Vagina (tissue), 2 donors: ENCODE data around the gene SETD2.

Experiments used
- CTCF ChIP-seq, 3 experiments: fragments of 450-650 bp in 2 of 3; fragments of 200-600 bp in 1 of 3; sonication (generic) in 1 of 3; IDR thresholded peaks; one replicate each; pipeline ENCODE4 v1.5.1; 2017 to 2019; ENCODE audit warnings: antibody characterized with exemption in 3 of 3, mild to moderate bottlenecking in 2 of 3, moderate library complexity in 2 of 3
- POLR2A ChIP-seq, 2 donors: fragments of 450-650 bp; IDR thresholded peaks; one replicate each; pipeline ENCODE4 v1.6.1; 2017; ENCODE audit warnings: antibody characterized with exemption in 2 of 2, mild to moderate bottlenecking in 2 of 2, moderate library complexity in 2 of 2

GRCh38 chr3:47042231-47042791 lies 121.6 kb downstream of the SETD2 start:
- TF ChIP-seq CTCF (IDR thresholded peaks at IDR 0.05) (no peak), POLR2A (IDR thresholded peaks at IDR 0.05) (no peak)
